DLD1 (cell line): ENCODE data around the gene LIPK.
"Not testable (repeated sequence)": the region's sequence is repeated elsewhere in the genome, so short reads cannot be mapped to it uniquely, and the experiment has no call there.

Experiments used
- in situ Hi-C: cut with HindIII; loops from 2 replicates; pipeline ENCODE4 v1.10.0; 2017; ENCODE audit warnings: low sequenced_read_pairs

The LIPK gene

GRCh38 chr10:88705958-88706357 lies at the start of gene LIPK:
LIPK (plus strand) TSS chr10:88706249; CDS start chr10:88724544, 18,295 bp downstream.
- in situ Hi-C loops = no loop called here

- in situ Hi-C loops = no loop called here
These were observed 48.1 kb upstream of the LIPK start for GRCh38 chr10:88657901-88658300.

GRCh38 chr10:88659725-88660597 lies 46.1 kb upstream of the LIPK start:
- in situ Hi-C loops = no loop called here

- in situ Hi-C loops = no loop called here
These were observed 45.5 kb upstream of the LIPK start for GRCh38 chr10:88660598-88660884.

GRCh38 chr10:88661018-88661417 lies 45.0 kb upstream of the LIPK start:
- in situ Hi-C loops = no loop called here

GRCh38 chr10:88661577-88661976 lies 44.5 kb upstream of the LIPK start:
- in situ Hi-C loops = no loop called here

- in situ Hi-C loops = not testable (repeated sequence)
These were observed 42.9 kb upstream of the LIPK start for GRCh38 chr10:88663153-88663552.

GRCh38 chr10:88664142-88664541 lies 41.9 kb upstream of the LIPK start, which contains the start of gene LIPF:
LIPF (plus strand) TSS chr10:88664442; CDS start chr10:88667298, 2,856 bp downstream.
- in situ Hi-C loops = no loop called here

- in situ Hi-C loops = no loop called here
These were observed 37.6 kb upstream of the LIPK start for GRCh38 chr10:88668465-88668864.

GRCh38 chr10:88670497-88670896 lies 35.6 kb upstream of the LIPK start:
- in situ Hi-C loops = no loop called here

GRCh38 chr10:88672041-88672440 lies 34.0 kb upstream of the LIPK start:
- in situ Hi-C loops = no loop called here

- in situ Hi-C loops = no loop called here
These were observed 29.6 kb upstream of the LIPK start for GRCh38 chr10:88676283-88677060.

GRCh38 chr10:88680958-88681357 lies 25.1 kb upstream of the LIPK start:
- in situ Hi-C loops = no loop called here

- in situ Hi-C loops = no loop called here
These were observed 23.6 kb upstream of the LIPK start for GRCh38 chr10:88682491-88682890.

GRCh38 chr10:88687853-88688467 lies 18.1 kb upstream of the LIPK start:
- in situ Hi-C loops = no loop called here

GRCh38 chr10:88689366-88689765 lies 16.7 kb upstream of the LIPK start:
- in situ Hi-C loops = no loop called here

GRCh38 chr10:88693392-88694020 lies 12.5 kb upstream of the LIPK start:
- in situ Hi-C loops = no loop called here

GRCh38 chr10:88702848-88703597 lies 3.0 kb upstream of the LIPK start:
- in situ Hi-C loops = no loop called here

GRCh38 chr10:88707429-88708155 lies 1.5 kb downstream of the LIPK start:
- in situ Hi-C loops = no loop called here

- in situ Hi-C loops = not testable (repeated sequence)
These were observed 3.3 kb downstream of the LIPK start for GRCh38 chr10:88709361-88709760.
